K562 (cell line): ENCODE measurements around the gene LIPT2. TPM values are rescaled to one million over a fixed set of nuclear protein-coding genes. Genes with fewer than 3 reads are reported as not detected.
A peak's percentile ranks its signal among the peaks of the same experiment; 100 is the strongest.

Experiments used
- ARID1B ChIP-seq: fragments of 450-650 bp; IDR thresholded peaks from 2 replicates; pipeline ENCODE4 v1.6.1; 2016; ENCODE audit warnings: antibody characterized with exemption, mild to moderate bottlenecking, inconsistent platforms
- ATF1 ChIP-seq, 2 experiments: fragments of 450-650 bp in 1 of 2; IDR thresholded peaks; 2 replicates each; pipeline ENCODE4 v1.6.1; 2016; ENCODE audit warnings: missing compliant biosample characterization in 1 of 2, missing genetic modification characterization in 1 of 2
- CBFA2T3 ChIP-seq: fragments of 450-650 bp; IDR thresholded peaks from 2 replicates; pipeline ENCODE4 v1.6.1; 2017
- CHD2 ChIP-seq: IDR thresholded peaks from 2 replicates; pipeline ENCODE4 v1.6.1; 2011; ENCODE audit warnings: low read depth, low read length
- GABPB2 ChIP-seq: fragments of 250-450 bp; sonication (Bioruptor Pico); conservative IDR thresholded peaks from 2 replicates; pipeline ENCODE4 v1.5.1; 2021; ENCODE audit warnings: mild to moderate bottlenecking
- JUN ChIP-seq, 2 experiments: sonication (generic) in 1 of 2; formaldehyde crosslinking in 1 of 2; IDR thresholded peaks; 2 replicates each; pipeline versions ENCODE4 v1.6.1 to v1.8.0; 2012 to 2022; ENCODE audit warnings: borderline replicate concordance in 2 of 2, mild to moderate bottlenecking in 2 of 2, improper control_type of control experiment in 1 of 2, low read depth in 1 of 2, low read length in 1 of 2, missing genetic modification reagents in 1 of 2
- KDM1A ChIP-seq, 2 experiments: fragments of 450-650 bp; IDR thresholded peaks; 2 replicates each; pipeline ENCODE4 v1.6.1; 2016; ENCODE audit warnings: mild to moderate bottlenecking in 2 of 2
- MAFF ChIP-seq: IDR thresholded peaks from 2 replicates; pipeline ENCODE4 v1.6.1; 2012; ENCODE audit warnings: low read length, improper control_type of control experiment
- MCM3 ChIP-seq: fragments of 450-650 bp; IDR thresholded peaks from 2 replicates; pipeline ENCODE4 v1.6.1; 2016
- NFIC ChIP-seq: fragments of 450-650 bp; IDR thresholded peaks from 2 replicates; pipeline ENCODE4 v1.6.1; 2017; ENCODE audit warnings: mild to moderate bottlenecking, inconsistent platforms
- TBL1XR1 ChIP-seq, 2 experiments: IDR thresholded peaks; 2 replicates each; pipeline ENCODE4 v1.6.1; 2012; ENCODE audit warnings: improper control_type of control experiment in 2 of 2, low read length in 2 of 2, mild to moderate bottlenecking in 1 of 2
- TCF3 ChIP-seq: sonication (generic); formaldehyde crosslinking; IDR thresholded peaks from 2 replicates; pipeline ENCODE4 v1.4.0; 2020; ENCODE audit warnings: mild to moderate bottlenecking, missing genetic modification reagents
- polyA plus RNA-seq, 8 experiments: library from polyadenylated mRNA; depleted of rRNA in 4 of 8; stranded (reverse) in 5 of 8; unstranded in 3 of 8; fragments of >200 nt; fragmentation: Nextera tagmentation in 2 of 8; fragmentation: Illumina TruSeq in 1 of 8; extraction: Ambion mirVana in 2 of 8; extraction: Trizol in 1 of 8; gene quantifications; 2 replicates each; pipeline versions ENCODE4 v1.2.1 to v1.2.3, GENCODE V29; 2011 to 2014; ENCODE audit warnings: inconsistent platforms in 1 of 8, missing spikeins in 1 of 8
- total RNA-seq, 7 experiments: library from RNA; depleted of rRNA in 6 of 7; stranded (reverse); fragments of >200 nt in 6 of 7; fragmentation: Illumina TruSeq in 2 of 7; extraction: Trizol in 2 of 7; gene quantifications; 2 replicates each; pipeline versions ENCODE4 v1.2.1 to v1.2.3, GENCODE V29; 2011 to 2021; ENCODE audit warnings: low replicate concordance in 1 of 7
- TF ChIP-seq, protein P1 (sequence below): fragments of 450-650 bp; IDR thresholded peaks from 2 replicates; pipeline ENCODE4 v1.6.1; 2016; ENCODE audit warnings: low read depth
- TF ChIP-seq, protein P2 (sequence below): fragments of 250-450 bp; sonication (Bioruptor Pico); IDR thresholded peaks from 2 replicates; pipeline ENCODE4 v1.9.0; 2021; ENCODE audit warnings: mild to moderate bottlenecking
- TF ChIP-seq, protein P3 (sequence below): fragments of 250-450 bp; sonication (Bioruptor Pico); IDR thresholded peaks from 2 replicates; pipeline ENCODE4 v1.5.0; 2021; ENCODE audit warnings: mild to moderate bottlenecking, moderate library complexity
- TF ChIP-seq, protein P4 (sequence below), 2 experiments: fragments of 450-650 bp in 1 of 2; sonication (generic) in 1 of 2; formaldehyde crosslinking in 1 of 2; IDR thresholded peaks in 1 of 2; conservative IDR thresholded peaks in 1 of 2; 2 replicates each; pipeline versions ENCODE4 v1.6.1 to v1.8.1; 2016 to 2023; ENCODE audit warnings: mild to moderate bottlenecking in 2 of 2, moderate library complexity in 2 of 2, inconsistent platforms in 1 of 2, missing genetic modification reagents in 1 of 2

LIPT2 gene
- total and polyA plus RNA-seq, 9 of the 15 experiments (the other 6 are each of a cell fraction or from before 2014, with no cell fraction given) = 1.00 to 5.2 (median 3.5) TPM

DNA sequence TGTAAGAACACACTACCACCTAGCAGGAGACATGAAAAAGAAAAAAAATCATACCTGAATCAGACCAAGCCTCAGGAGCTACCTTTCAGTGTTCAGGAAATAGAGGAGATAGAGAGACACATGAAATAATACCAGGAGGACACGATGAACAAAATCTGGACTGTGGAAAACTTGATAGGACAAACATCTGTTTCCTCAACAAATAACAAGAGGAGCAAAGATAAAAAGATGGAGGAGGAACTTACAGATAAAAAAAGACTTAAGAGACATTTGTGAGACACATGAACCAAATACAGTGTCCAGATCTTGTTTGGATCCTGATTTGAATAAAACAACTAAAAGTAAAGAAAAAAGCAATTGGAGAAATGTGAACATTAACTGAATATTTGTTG, 13.8 kb downstream of the LIPT2 start (continued):
- TF ChIP-seq, protein P1, sequence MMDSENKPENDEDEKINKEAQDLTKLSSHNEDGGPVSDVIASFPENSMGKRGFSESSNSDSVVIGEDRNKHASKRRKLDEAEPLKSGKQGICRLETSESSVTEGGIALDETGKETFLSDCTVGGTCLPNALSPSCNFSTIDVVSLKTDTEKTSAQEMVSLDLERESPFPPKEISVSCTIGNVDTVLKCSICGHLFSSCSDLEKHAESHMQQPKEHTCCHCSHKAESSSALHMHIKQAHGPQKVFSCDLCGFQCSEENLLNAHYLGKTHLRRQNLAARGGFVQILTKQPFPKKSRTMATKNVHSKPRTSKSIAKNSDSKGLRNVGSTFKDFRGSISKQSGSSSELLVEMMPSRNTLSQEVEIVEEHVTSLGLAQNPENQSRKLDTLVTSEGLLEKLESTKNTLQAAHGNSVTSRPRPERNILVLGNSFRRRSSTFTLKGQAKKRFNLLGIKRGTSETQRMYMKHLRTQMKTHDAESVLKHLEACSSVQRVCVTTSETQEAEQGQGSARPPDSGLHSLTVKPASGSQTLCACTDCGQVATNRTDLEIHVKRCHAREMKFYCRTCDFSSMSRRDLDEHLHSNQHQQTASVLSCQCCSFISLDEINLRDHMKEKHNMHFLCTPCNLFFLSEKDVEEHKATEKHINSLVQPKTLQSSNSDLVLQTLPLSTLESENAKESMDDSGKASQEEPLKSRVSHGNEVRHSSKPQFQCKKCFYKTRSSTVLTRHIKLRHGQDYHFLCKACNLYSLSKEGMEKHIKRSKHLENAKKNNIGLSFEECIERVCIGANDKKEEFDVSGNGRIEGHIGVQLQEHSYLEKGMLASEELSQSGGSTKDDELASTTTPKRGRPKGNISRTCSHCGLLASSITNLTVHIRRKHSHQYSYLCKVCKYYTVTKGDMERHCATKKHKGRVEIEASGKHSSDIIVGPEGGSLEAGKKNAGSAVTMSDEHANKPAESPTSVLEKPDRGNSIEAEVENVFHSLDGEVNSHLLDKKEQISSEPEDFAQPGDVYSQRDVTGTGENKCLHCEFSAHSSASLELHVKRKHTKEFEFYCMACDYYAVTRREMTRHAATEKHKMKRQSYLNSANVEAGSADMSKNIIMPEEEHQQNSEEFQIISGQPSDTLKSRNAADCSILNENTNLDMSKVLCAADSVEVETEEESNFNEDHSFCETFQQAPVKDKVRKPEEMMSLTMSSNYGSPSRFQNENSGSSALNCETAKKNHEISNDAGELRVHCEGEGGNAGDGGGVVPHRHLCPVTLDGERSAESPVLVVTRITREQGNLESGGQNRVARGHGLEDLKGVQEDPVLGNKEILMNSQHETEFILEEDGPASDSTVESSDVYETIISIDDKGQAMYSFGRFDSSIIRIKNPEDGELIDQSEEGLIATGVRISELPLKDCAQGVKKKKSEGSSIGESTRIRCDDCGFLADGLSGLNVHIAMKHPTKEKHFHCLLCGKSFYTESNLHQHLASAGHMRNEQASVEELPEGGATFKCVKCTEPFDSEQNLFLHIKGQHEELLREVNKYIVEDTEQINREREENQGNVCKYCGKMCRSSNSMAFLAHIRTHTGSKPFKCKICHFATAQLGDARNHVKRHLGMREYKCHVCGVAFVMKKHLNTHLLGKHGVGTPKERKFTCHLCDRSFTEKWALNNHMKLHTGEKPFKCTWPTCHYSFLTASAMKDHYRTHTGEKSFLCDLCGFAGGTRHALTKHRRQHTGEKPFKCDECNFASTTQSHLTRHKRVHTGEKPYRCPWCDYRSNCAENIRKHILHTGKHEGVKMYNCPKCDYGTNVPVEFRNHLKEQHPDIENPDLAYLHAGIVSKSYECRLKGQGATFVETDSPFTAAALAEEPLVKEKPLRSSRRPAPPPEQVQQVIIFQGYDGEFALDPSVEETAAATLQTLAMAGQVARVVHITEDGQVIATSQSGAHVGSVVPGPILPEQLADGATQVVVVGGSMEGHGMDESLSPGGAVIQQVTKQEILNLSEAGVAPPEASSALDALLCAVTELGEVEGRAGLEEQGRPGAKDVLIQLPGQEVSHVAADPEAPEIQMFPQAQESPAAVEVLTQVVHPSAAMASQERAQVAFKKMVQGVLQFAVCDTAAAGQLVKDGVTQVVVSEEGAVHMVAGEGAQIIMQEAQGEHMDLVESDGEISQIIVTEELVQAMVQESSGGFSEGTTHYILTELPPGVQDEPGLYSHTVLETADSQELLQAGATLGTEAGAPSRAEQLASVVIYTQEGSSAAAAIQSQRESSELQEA = no peak
- TF ChIP-seq TCF3 (CRISPR knock-in tag) (0 out of 2 replicates have a peak, but pooled peaks have one; percentile 8), GABPB2 (CRISPR knock-in tag) (no peak), CBFA2T3 (peak; percentile 82), ARID1B (peak; percentile 57), TBL1XR1 (IDR thresholded peaks at IDR 0.05; ENCODE audit: low read length in 2 of 2) (no peak), KDM1A (IDR thresholded peaks at IDR 0.05) (peak; percentile 58 to 59; a peak in 3 of 4 replicates), CHD2 (no peak), MAFF (no peak), NFIC (0 out of 2 replicates have a peak, but pooled peaks have one; percentile 12), MCM3 (no peak), JUN (IDR thresholded peaks at IDR 0.05; ENCODE audit: borderline replicate concordance, low read depth, low read length) (no peak), JUN (CRISPR knock-in tag; IDR thresholded peaks at IDR 0.05; ENCODE audit: borderline replicate concordance) (no peak), ATF1 (CRISPR knock-in tag; IDR thresholded peaks at IDR 0.05) (no peak), ATF1 (tag; IDR thresholded peaks at IDR 0.05) (no peak)
- TF ChIP-seq, protein P2, sequence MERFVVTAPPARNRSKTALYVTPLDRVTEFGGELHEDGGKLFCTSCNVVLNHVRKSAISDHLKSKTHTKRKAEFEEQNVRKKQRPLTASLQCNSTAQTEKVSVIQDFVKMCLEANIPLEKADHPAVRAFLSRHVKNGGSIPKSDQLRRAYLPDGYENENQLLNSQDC (CRISPR knock-in tag) = no peak
- TF ChIP-seq, protein P3, sequence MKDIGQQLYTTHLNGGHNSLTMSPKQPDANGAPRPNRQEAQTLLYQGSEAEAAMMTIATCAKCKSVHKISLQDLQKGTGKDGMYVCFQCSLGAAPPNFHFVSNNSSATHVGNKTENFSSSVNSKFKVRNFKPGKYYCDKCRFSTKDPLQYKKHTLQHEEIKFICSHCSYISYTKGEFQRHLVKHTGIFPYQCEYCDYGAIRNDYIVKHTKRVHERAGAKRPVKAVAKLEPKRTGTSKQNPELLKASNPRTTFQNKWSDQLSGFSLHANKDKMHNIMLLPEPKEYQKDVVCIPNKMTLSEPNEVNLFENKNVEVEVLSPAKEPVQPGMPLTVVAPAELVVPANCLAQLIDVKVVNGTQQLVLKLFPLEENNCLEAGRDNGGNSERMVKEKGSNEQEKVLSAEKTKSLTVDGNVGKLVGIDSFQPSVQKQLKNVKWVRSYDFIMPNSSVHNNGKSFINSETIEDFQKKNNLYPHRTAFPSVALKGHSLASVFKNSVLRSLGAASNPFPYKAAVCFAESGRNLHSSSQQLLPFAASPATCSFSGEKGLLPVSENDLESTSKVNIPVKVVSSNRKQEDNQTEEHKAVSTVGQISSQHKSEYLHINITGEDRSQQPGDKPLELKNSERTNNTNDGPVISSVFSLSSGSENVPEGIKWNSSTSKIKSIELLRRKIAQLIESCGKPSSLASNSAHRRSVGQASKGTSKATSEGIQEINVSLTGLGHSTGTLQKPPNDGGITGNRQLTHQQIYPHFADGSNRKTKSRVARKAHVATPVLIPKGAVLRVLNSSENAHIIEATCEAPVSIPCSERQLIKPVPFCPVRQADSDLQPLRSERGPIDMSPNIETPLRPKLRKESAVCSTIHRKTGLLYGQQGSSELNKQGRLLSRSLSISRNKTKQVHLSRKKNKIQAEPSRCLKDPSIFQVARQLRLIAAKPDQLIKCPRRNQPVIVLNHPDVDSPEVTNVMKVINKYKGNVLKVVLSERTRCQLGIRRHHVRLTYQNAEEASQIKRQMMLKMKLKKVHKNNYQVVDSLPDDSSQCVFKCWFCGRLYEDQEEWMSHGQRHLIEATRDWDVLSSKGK (CRISPR knock-in tag) = no peak
- TF ChIP-seq, protein P4, sequence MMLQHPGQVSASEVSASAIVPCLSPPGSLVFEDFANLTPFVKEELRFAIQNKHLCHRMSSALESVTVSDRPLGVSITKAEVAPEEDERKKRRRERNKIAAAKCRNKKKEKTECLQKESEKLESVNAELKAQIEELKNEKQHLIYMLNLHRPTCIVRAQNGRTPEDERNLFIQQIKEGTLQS (IDR thresholded peaks at IDR 0.05) = 0 out of 2 replicates have a peak, but pooled peaks have one; percentile 3
- TF ChIP-seq, protein P4 (CRISPR knock-in tag; conservative IDR thresholded peaks at IDR 0.05) = no peak
